Activated CD8-positive, alpha-beta memory T cell treated with anti-CD3 and anti-CD28 coated beads, Interleukin-2, amount 10 ng/mL, durations not matched to agents 7 days and 5 days (primary cell): Measurements from ENCODE around the gene SYNE1. TPM values are rescaled to one million over a fixed set of nuclear protein-coding genes. Genes with fewer than 3 reads are reported as not detected.

Experiments used
- ATAC-seq: fragments of 150-1000 bp; cut with Tn5 transposase; one replicate; pipeline ENCODE4 v1.10.0; 2021; ENCODE audit warnings: moderate library complexity
- CTCF ChIA-PET: fragments of 350-600 bp; sonication (Branson Sonifier 250); formaldehyde crosslinking; loops from one replicate; lab custom pipeline; 2021; ENCODE audit warnings: antibody characterized with exemption; lab: Charles Lee
- DNase-seq: peaks from one replicate; pipeline ENCODE4 v3.0.0-alpha.2; 2020
- H3K27ac Mint-ChIP-seq: one replicate; pipeline ENCODE4 v1.8.0; 2021; ENCODE audit warnings: mild to moderate bottlenecking, mixed read lengths
- H3K27me3 Mint-ChIP-seq: one replicate; pipeline ENCODE4 v1.8.0; 2021; ENCODE audit warnings: mixed read lengths
- H3K36me3 Mint-ChIP-seq: one replicate; pipeline ENCODE4 v1.8.0; 2021; ENCODE audit warnings: mild to moderate bottlenecking, mixed read lengths
- H3K4me1 Mint-ChIP-seq: one replicate; pipeline ENCODE4 v1.8.0; 2021; ENCODE audit warnings: mixed read lengths
- H3K4me3 Mint-ChIP-seq: one replicate; pipeline ENCODE4 v1.8.0; 2021; ENCODE audit warnings: mild to moderate bottlenecking, moderate library complexity, mixed read lengths
- H3K9me3 Mint-ChIP-seq: one replicate; pipeline ENCODE4 v1.8.0; 2022; ENCODE audit warnings: low read depth, mixed read lengths
- total RNA-seq, 2 experiments: library from RNA; stranded (reverse); gene quantifications; one replicate each; pipeline ENCODE4 v1.2.3, GENCODE V29; 2021

Gene SYNE1
- total RNA-seq, 2 experiments from 2014 or later, result 58.5 to 76.6 TPM

GRCh38 chr6:152402791-152403190 is 234.4 kb downstream of the SYNE1 start:
- no peak overlapping the region for H3K27ac Mint-ChIP-seq
- no peak overlapping the region for H3K4me3 Mint-ChIP-seq
- no peaks in the 10 kb centered on the region for H3K9me3 Mint-ChIP-seq
- DNase-seq (no peak), ATAC-seq (no peak)
- CTCF ChIA-PET, result interaction anchor here (0.6 kb wide), 1 partner anchor 12 kb away, joined by 3 read pairs; no protein-coding TSS in a partner anchor
- no peaks in the 10 kb centered on the region for H3K4me1 Mint-ChIP-seq
- H3K36me3 Mint-ChIP-seq, result no peaks in the 10 kb centered on the region
- H3K27me3 Mint-ChIP-seq, result no peaks in the 10 kb centered on the region

GRCh38 chr6:152401978-152402377 is 235.2 kb downstream of the SYNE1 start:
- DNase-seq, result no peak
- Mint-ChIP-seq H3K9me3 (no peaks in the 10 kb centered on the region), H3K4me3 (no peak overlapping the region), H3K27ac (no peak overlapping the region), H3K4me1 (no peaks in the 10 kb centered on the region), H3K27me3 (no peaks in the 10 kb centered on the region), H3K36me3 (no peaks in the 10 kb centered on the region)
- no peak for ATAC-seq
- CTCF ChIA-PET, result no interaction called here

DNA sequence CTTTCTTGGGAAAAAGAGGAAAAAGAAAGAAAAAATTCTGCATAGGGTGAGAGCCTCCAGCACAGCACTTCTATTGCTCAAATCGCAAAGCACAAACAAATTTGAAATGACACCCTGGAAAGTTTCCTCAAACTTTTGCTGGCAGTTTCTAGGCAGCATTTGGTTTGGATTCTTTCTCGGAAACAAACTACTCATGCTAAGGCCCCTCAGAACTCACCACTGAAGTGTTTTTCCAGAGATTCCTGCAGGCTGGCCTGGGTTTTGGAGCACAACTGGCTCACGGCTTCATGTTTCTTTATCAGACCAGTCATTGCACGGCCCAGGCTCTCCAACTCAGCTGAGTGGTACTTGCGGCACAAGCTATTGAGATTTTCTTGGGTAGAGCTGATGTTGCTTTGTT is 237.8 kb downstream of the SYNE1 start:
- Mint-ChIP-seq H3K9me3 (no peaks in the 10 kb centered on the region), H3K27me3 (no peaks in the 10 kb centered on the region), H3K36me3 (no peaks in the 10 kb centered on the region), H3K27ac (no peak overlapping the region), H3K4me3 (no peak overlapping the region), H3K4me1 (no peaks in the 10 kb centered on the region)
- no peak for ATAC-seq
- CTCF ChIA-PET, result no interaction called here
- no peak for DNase-seq

GRCh38 chr6:152398993-152399392 is 238.2 kb downstream of the SYNE1 start:
- Mint-ChIP-seq H3K27ac (no peak overlapping the region), H3K4me3 (no peak overlapping the region), H3K4me1 (no peaks in the 10 kb centered on the region), H3K27me3 (no peaks in the 10 kb centered on the region), H3K9me3 (no peaks in the 10 kb centered on the region), H3K36me3 (no peaks in the 10 kb centered on the region)
- ATAC-seq (no peak), DNase-seq (no peak)
- CTCF ChIA-PET, result no interaction called here

- Mint-ChIP-seq H3K4me3 (no peak overlapping the region), H3K27ac (no peak overlapping the region), H3K4me1 (no peaks in the 10 kb centered on the region), H3K27me3 (no peaks in the 10 kb centered on the region), H3K9me3 (no peaks in the 10 kb centered on the region), H3K36me3 (no peaks in the 10 kb centered on the region)
- CTCF ChIA-PET, result no interaction called here
- ATAC-seq (no peak), DNase-seq (no peak)
Measured at GRCh38 chr6:152398316-152398715, 238.8 kb downstream of the SYNE1 start.

DNA sequence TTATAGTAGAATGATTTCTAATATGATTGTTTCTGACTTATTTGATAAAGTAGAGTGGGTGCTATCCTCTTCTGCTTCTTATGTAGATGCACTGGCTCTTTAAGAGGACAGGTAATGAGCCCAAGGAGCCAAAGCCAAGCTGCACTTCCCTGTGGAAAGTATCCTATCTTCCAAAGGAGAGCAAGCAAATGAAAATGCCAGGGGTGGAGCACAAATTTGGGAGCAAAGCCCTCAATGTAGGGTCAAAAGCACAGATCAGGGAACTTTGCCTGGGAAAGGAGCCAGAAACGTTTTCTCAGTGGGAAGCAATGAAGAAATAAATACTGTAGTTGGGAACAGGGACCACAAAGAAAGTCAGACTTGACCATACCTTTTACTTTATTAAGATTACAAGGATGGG is 242.9 kb downstream of the SYNE1 start:
- ATAC-seq (no peak), DNase-seq (no peak)
- Mint-ChIP-seq H3K27me3 (no peaks in the 10 kb centered on the region), H3K27ac (no peak overlapping the region), H3K9me3 (no peaks in the 10 kb centered on the region), H3K36me3 (no peaks in the 10 kb centered on the region), H3K4me3 (no peak overlapping the region), H3K4me1 (no peaks in the 10 kb centered on the region)
- CTCF ChIA-PET, result no interaction called here

GRCh38 chr6:152391179-152391880 is 245.8 kb downstream of the SYNE1 start:
- CTCF ChIA-PET, result interaction anchor here (0.7 kb wide), 1 partner anchor 11 kb away, joined by 3 read pairs; no protein-coding TSS in a partner anchor
- H3K4me1 Mint-ChIP-seq, result no peaks in the 10 kb centered on the region
- H3K9me3 Mint-ChIP-seq, result no peaks in the 10 kb centered on the region
- peaks cover 4% of the 10 kb centered on the region for H3K27me3 Mint-ChIP-seq
- H3K36me3 Mint-ChIP-seq, result no peaks in the 10 kb centered on the region
- no peak overlapping the region for H3K27ac Mint-ChIP-seq
- DNase-seq, result no peak
- no peak for ATAC-seq
- H3K4me3 Mint-ChIP-seq, result no peak overlapping the region

DNA sequence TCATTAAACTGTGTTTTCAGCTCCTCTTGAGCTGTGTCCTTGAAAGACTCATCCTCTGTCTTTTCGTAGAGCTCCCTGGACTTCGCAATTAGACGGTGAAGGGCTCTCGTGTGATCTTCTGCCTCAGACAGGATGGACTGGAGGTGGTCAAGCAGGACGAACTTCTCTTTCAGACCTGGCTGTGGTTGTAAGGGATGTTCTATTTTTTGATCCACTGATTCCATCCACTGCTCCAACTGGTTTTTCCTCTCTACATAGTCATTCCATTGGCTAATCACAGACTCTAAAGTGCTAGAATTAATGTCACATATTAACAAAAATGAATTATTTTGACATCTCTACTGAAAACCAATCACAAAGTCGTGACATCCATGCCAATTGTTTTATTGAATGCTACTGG is 250.1 kb downstream of the SYNE1 start:
- peaks cover 8% of the 10 kb centered on the region for H3K27me3 Mint-ChIP-seq
- no peaks in the 10 kb centered on the region for H3K36me3 Mint-ChIP-seq
- no peak overlapping the region for H3K27ac Mint-ChIP-seq
- CTCF ChIA-PET, result no interaction called here
- ATAC-seq, result no peak
- H3K9me3 Mint-ChIP-seq, result no peaks in the 10 kb centered on the region
- no peaks in the 10 kb centered on the region for H3K4me1 Mint-ChIP-seq
- no peak for DNase-seq
- H3K4me3 Mint-ChIP-seq, result no peak overlapping the region

DNA sequence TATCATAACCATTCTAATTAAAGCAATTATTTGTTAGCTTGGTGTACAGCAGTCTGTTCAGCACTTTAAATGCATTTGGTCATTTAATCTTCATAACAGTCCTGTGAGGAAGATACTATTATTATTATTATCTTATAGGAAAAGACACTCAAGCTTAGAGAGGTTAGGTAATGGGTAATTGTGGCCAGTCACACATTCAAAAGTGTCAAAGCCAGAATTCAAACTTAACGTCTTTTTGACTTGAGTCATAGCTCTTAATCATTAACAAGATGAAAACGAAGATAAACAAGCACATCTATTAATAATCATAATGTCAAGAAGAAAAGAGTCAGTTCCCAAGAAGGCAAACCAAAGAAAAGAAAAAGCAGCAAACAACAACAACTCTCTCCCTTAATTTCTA is 251.0 kb downstream of the SYNE1 start:
- Mint-ChIP-seq H3K27me3 (peaks cover 10% of the 10 kb centered on the region), H3K9me3 (no peaks in the 10 kb centered on the region), H3K36me3 (no peaks in the 10 kb centered on the region), H3K27ac (no peak overlapping the region), H3K4me1 (no peaks in the 10 kb centered on the region), H3K4me3 (no peak overlapping the region)
- DNase-seq, result no peak
- CTCF ChIA-PET, result no interaction called here
- no peak for ATAC-seq

GRCh38 chr6:152380993-152381898 is 255.9 kb downstream of the SYNE1 start:
- no peak overlapping the region for H3K4me3 Mint-ChIP-seq
- H3K36me3 Mint-ChIP-seq, result no peaks in the 10 kb centered on the region
- H3K4me1 Mint-ChIP-seq, result no peaks in the 10 kb centered on the region
- CTCF ChIA-PET, result no interaction called here
- peaks cover 6% of the 10 kb centered on the region for H3K27me3 Mint-ChIP-seq
- H3K27ac Mint-ChIP-seq, result no peak overlapping the region
- ATAC-seq (no peak), DNase-seq (no peak)
- no peaks in the 10 kb centered on the region for H3K9me3 Mint-ChIP-seq

DNA sequence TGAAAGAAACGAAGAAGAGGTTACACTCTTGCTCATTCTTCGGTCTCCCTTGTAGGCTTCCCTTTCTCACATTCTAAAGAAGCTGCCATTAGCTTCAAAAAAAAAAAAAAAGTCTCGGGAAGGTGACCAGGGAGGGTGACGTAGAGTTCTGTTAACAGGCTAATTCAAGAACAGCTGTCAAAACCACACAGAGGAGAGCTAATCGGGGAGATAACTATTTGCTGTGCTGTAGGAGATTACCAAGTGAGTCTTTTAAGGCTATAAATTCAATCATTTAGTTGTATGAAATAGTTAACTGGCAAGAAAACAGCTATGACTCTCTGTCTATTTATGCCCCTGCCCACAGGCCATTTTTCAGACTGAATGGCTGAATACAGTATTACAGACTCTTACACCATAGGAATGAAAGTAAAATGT is 256.8 kb downstream of the SYNE1 start:
- Mint-ChIP-seq H3K9me3 (no peaks in the 10 kb centered on the region), H3K27ac (no peak overlapping the region), H3K36me3 (no peaks in the 10 kb centered on the region), H3K4me3 (no peak overlapping the region), H3K4me1 (no peaks in the 10 kb centered on the region), H3K27me3 (peaks cover 6% of the 10 kb centered on the region)
- CTCF ChIA-PET, result no interaction called here
- DNase-seq, result no peak
- no peak for ATAC-seq

- CTCF ChIA-PET, result no interaction called here
- peaks cover 6% of the 10 kb centered on the region for H3K27me3 Mint-ChIP-seq
- H3K4me3 Mint-ChIP-seq, result no peak overlapping the region
- no peak for ATAC-seq
- H3K27ac Mint-ChIP-seq, result no peak overlapping the region
- no peaks in the 10 kb centered on the region for H3K36me3 Mint-ChIP-seq
- H3K9me3 Mint-ChIP-seq, result no peaks in the 10 kb centered on the region
- H3K4me1 Mint-ChIP-seq, result no peaks in the 10 kb centered on the region
- DNase-seq, result no peak
Measured at GRCh38 chr6:152379423-152379822, 257.7 kb downstream of the SYNE1 start.

- Mint-ChIP-seq H3K4me3 (no peak overlapping the region), H3K9me3 (no peaks in the 10 kb centered on the region), H3K4me1 (no peaks in the 10 kb centered on the region), H3K27me3 (peaks cover 6% of the 10 kb centered on the region), H3K36me3 (no peaks in the 10 kb centered on the region), H3K27ac (no peak overlapping the region)
- CTCF ChIA-PET, result no interaction called here
- ATAC-seq (no peak), DNase-seq (no peak)
Measured at GRCh38 chr6:152378169-152378568, 259.0 kb downstream of the SYNE1 start.

DNA sequence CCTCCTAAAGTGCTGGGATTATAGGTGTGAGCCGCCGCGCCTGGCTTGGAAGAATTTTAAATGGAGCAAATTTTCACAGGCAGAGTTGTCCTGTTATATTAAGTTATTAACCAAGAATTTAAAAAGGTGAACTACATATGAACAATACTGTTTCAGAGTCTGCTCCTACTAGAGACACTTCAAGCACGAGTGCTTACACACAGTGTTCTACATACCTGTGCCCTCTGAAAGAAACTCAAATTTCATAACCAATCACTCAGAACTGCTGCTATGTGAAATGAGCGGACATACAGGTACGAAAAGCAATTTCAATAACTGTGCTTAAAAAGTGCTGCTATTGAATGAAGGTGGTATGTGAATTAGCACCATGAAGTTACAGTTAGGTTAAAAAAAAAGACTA is 262.0 kb downstream of the SYNE1 start:
- DNase-seq (no peak), ATAC-seq (no peak)
- Mint-ChIP-seq H3K36me3 (no peaks in the 10 kb centered on the region), H3K27ac (no peak overlapping the region), H3K9me3 (no peaks in the 10 kb centered on the region), H3K4me3 (no peak overlapping the region), H3K4me1 (no peaks in the 10 kb centered on the region), H3K27me3 (no peaks in the 10 kb centered on the region)
- CTCF ChIA-PET, result no interaction called here
